Liver (tissue), 9 donors: Measurements from ENCODE around the gene COMMD10. TPM values are rescaled to one million over a fixed set of nuclear protein-coding genes. Genes with fewer than 3 reads are reported as not detected.

Experiments used
- DNase-seq: peaks from one replicate; pipeline ENCODE4 v3.0.0-alpha.2; 2017; ENCODE audit warnings: low spot score
- H3K27ac ChIP-seq, 2 donors: one replicate each; pipeline ENCODE4 v1.7.0; 2013; ENCODE audit warnings: inconsistent platforms in 2 of 2, low read length in 2 of 2, control low read depth in 1 of 2, low read depth in 1 of 2, mild to moderate bottlenecking in 1 of 2
- H3K27me3 ChIP-seq, 4 donors: one replicate each; pipeline versions ENCODE4 v1.6.1 to v1.7.0; 2013; ENCODE audit warnings: low read length in 3 of 4, inconsistent platforms in 1 of 4, mild to moderate bottlenecking in 1 of 4, moderate library complexity in 1 of 4; ENCODE audit not compliant: control insufficient read depth in 4 of 4, insufficient read depth in 4 of 4
- H3K36me3 ChIP-seq, 4 donors: one replicate each; pipeline versions ENCODE4 v1.6.1 to v1.7.0; 2013; ENCODE audit warnings: low read length in 3 of 4, mild to moderate bottlenecking in 3 of 4, low read depth in 1 of 4, moderate library complexity in 1 of 4; ENCODE audit not compliant: control insufficient read depth in 4 of 4, insufficient read depth in 3 of 4
- H3K4me1 ChIP-seq, 4 donors: one replicate each; pipeline versions ENCODE4 v1.6.1 to v1.7.0; 2013; ENCODE audit warnings: low read length in 3 of 4, mild to moderate bottlenecking in 3 of 4, moderate library complexity in 1 of 4; ENCODE audit not compliant: control insufficient read depth in 4 of 4, insufficient read depth in 4 of 4
- H3K4me3 ChIP-seq, 3 donors: one replicate each; pipeline versions ENCODE4 v1.6.1 to v1.7.0; 2013; ENCODE audit warnings: low read length in 3 of 3, control low read depth in 1 of 3, low read depth in 1 of 3, mild to moderate bottlenecking in 1 of 3
- H3K9ac ChIP-seq, 2 donors: one replicate each; pipeline ENCODE4 v1.7.0; 2013; ENCODE audit warnings: low read length in 2 of 2, mild to moderate bottlenecking in 2 of 2, moderate library complexity in 2 of 2, control low read depth in 1 of 2, low read depth in 1 of 2
- H3K9me3 ChIP-seq, 4 donors: one replicate each; pipeline versions ENCODE4 v1.6.1 to v1.7.0; 2013; ENCODE audit warnings: low read length in 3 of 4; ENCODE audit not compliant: control insufficient read depth in 4 of 4
- ATF3 ChIP-seq: IDR thresholded peaks from 2 replicates; pipeline ENCODE4 v1.6.1; 2016; ENCODE audit warnings: antibody characterized with exemption
- CTCF ChIP-seq: fragments of 150-350 bp; IDR thresholded peaks from 2 replicates; pipeline ENCODE4 v1.5.1; 2017; ENCODE audit warnings: improper control_type of control experiment, low read depth, low read length; ENCODE audit not compliant: missing input control
- EGR1 ChIP-seq, 2 donors: IDR thresholded peaks; 2 replicates each; pipeline ENCODE4 v1.6.1; 2016 to 2018; ENCODE audit warnings: antibody characterized with exemption in 2 of 2, low read depth in 2 of 2
- FOXA1 ChIP-seq: IDR thresholded peaks from 2 replicates; pipeline ENCODE4 v1.6.1; 2016; ENCODE audit warnings: antibody characterized with exemption
- FOXA2 ChIP-seq: IDR thresholded peaks from 2 replicates; pipeline ENCODE4 v1.6.1; 2016; ENCODE audit warnings: antibody characterized with exemption
- GABPA ChIP-seq, 2 donors: IDR thresholded peaks in 1 of 2; conservative IDR thresholded peaks in 1 of 2; 2 replicates each; pipeline ENCODE4 v1.6.1; 2016; ENCODE audit warnings: antibody characterized with exemption in 2 of 2, mild to moderate bottlenecking in 1 of 2, moderate library complexity in 1 of 2
- HNF4A ChIP-seq, 2 donors: conservative IDR thresholded peaks; 2 replicates each; pipeline ENCODE4 v1.6.1; 2016; ENCODE audit warnings: antibody characterized with exemption in 2 of 2, mild to moderate bottlenecking in 2 of 2
- HNF4G ChIP-seq: IDR thresholded peaks from 2 replicates; pipeline ENCODE4 v1.6.1; 2016; ENCODE audit warnings: antibody characterized with exemption
- JUND ChIP-seq, 2 donors: IDR thresholded peaks; 2 replicates each; pipeline ENCODE4 v1.6.1; 2016; ENCODE audit warnings: antibody characterized with exemption in 2 of 2
- MAX ChIP-seq: IDR thresholded peaks from 2 replicates; pipeline ENCODE4 v1.6.1; 2016; ENCODE audit warnings: antibody characterized with exemption
- NR2F2 ChIP-seq: IDR thresholded peaks from 2 replicates; pipeline ENCODE4 v1.6.1; 2016; ENCODE audit warnings: antibody characterized with exemption
- RAD21 ChIP-seq, 2 donors: IDR thresholded peaks; 2 replicates each; pipeline ENCODE4 v1.6.1; 2016; ENCODE audit warnings: antibody characterized with exemption in 2 of 2, mild to moderate bottlenecking in 2 of 2
- REST ChIP-seq: IDR thresholded peaks from 2 replicates; pipeline ENCODE4 v1.6.1; 2016; ENCODE audit warnings: antibody characterized with exemption, mild to moderate bottlenecking
- RXRA ChIP-seq, 2 donors: IDR thresholded peaks; 2 replicates each; pipeline ENCODE4 v1.6.1; 2017 to 2018; ENCODE audit warnings: antibody characterized with exemption in 2 of 2, mild to moderate bottlenecking in 1 of 2
- SP1 ChIP-seq: IDR thresholded peaks from 2 replicates; pipeline ENCODE4 v1.6.1; 2018; ENCODE audit warnings: antibody characterized with exemption, mild to moderate bottlenecking
- TAF1 ChIP-seq: conservative IDR thresholded peaks from 2 replicates; pipeline ENCODE4 v1.6.1; 2016; ENCODE audit warnings: antibody characterized with exemption, mild to moderate bottlenecking
- YY1 ChIP-seq: IDR thresholded peaks from 2 replicates; pipeline ENCODE4 v1.6.1; 2016; ENCODE audit warnings: antibody characterized with exemption, mild to moderate bottlenecking
- WGBS: extraction: QIAGEN DNeasy Blood & Tissue Kit; methylation state at CpG from one replicate; pipeline ENCODE4 v1.1.7; 2013; 5-methylcytosine and 5-hydroxymethylcytosine counted together
- polyA plus RNA-seq, 2 donors: library from polyadenylated mRNA; stranded (reverse) in 1 of 2; unstranded in 1 of 2; fragments of 200-250 nt in 1 of 2; fragments of >200 nt in 1 of 2; fragmentation: Nextera tagmentation in 1 of 2; extraction: Ambion mirVana in 1 of 2; gene quantifications; one replicate each; pipeline versions ENCODE4 v1.2.1 to v1.2.3, GENCODE V29; 2013 to 2015
- total RNA-seq, 2 donors: library from RNA; depleted of rRNA; stranded (reverse); fragments of >200 nt; gene quantifications; one replicate each; pipeline ENCODE4 v1.2.3, GENCODE V29; 2014
- TF ChIP-seq, protein P1 (sequence below): IDR thresholded peaks from 2 replicates; pipeline ENCODE4 v1.6.1; 2016; ENCODE audit warnings: antibody characterized with exemption
- donor health status: healthy.
- donor health status: healthy.
- donor health status: healthy.
- donor health status: healthy.
- donor health status: healthy.

The COMMD10 gene
- total RNA-seq (10 to 100 TPM; 22.3 to 30.5 TPM), polyA plus RNA-seq (10 to 100 TPM in 1 of 2 donors, 1 to 10 TPM in 1; 8.9 to 16.3 TPM)

GRCh38 chr5:116084871-116085715, at the start of gene COMMD10:
Gene COMMD10 (plus strand): TSS chr5:116085025.
- TF ChIP-seq RAD21 (IDR thresholded peaks at IDR 0.05) (no peak), YY1 (peak; percentile 99), CTCF (no peak), NR2F2 (no peak), MAX (peak; percentile 14), RXRA (IDR thresholded peaks at IDR 0.05) (no peak), REST (no peak), ATF3 (no peak), HNF4G (no peak), JUND (IDR thresholded peaks at IDR 0.05) (no peak), FOXA2 (no peak), TAF1 (peak; percentile 25), HNF4A (conservative IDR thresholded peaks at IDR 0.05) (no peak), GABPA (IDR thresholded peaks at IDR 0.05 in 1 of 2, conservative IDR thresholded peaks at IDR 0.05 in 1 of 2) (peak; percentile 59 to 85), FOXA1 (no peak), EGR1 (IDR thresholded peaks at IDR 0.05; ENCODE audit: low read depth in 2 of 2) (peak in 1 of 2 donors; percentile 3), SP1 (no peak)
- TF ChIP-seq, protein P1, sequence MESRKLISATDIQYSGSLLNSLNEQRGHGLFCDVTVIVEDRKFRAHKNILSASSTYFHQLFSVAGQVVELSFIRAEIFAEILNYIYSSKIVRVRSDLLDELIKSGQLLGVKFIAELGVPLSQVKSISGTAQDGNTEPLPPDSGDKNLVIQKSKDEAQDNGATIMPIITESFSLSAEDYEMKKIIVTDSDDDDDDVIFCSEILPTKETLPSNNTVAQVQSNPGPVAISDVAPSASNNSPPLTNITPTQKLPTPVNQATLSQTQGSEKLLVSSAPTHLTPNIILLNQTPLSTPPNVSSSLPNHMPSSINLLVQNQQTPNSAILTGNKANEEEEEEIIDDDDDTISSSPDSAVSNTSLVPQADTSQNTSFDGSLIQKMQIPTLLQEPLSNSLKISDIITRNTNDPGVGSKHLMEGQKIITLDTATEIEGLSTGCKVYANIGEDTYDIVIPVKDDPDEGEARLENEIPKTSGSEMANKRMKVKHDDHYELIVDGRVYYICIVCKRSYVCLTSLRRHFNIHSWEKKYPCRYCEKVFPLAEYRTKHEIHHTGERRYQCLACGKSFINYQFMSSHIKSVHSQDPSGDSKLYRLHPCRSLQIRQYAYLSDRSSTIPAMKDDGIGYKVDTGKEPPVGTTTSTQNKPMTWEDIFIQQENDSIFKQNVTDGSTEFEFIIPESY, result peak; percentile 38
- Histone ChIP-seq H3K27ac (peak within 1 kb of the TSS; percentile 67 to 82), H3K27me3 (no peaks in the 10 kb centered on the region), H3K9ac (peak within 1 kb of the TSS; percentile 51 to 82), H3K4me3 (peak within 1 kb of the TSS; percentile 90 to 98 (median 97)), H3K36me3 (no peaks in the 10 kb centered on the region), H3K4me1 (peaks cover 5 to 12% (median 7%) of the 10 kb centered on the region in 4 donors), H3K9me3 (no peaks in the 10 kb centered on the region)
- under 1% methylated on average over 65 of the region's 65 CpGs for WGBS
- peak; percentile 79 for DNase-seq
